HepG2 (cell line): ENCODE results near the gene TP53. TPM values are rescaled to one million over a fixed set of nuclear protein-coding genes. Genes with fewer than 3 reads are reported as not detected.
A peak's percentile ranks its signal among the peaks of the same experiment; 100 is the strongest.

ENCODE experiments used
- AKAP8 ChIP-seq: sonication (generic); formaldehyde crosslinking; IDR thresholded peaks from 2 replicates; pipeline ENCODE4 v1.5.1; 2020; ENCODE audit warnings: mild to moderate bottlenecking, missing genetic modification reagents
- DDIT3 ChIP-seq: sonication (generic); formaldehyde crosslinking; IDR thresholded peaks from 2 replicates; pipeline ENCODE4 v1.4.0; 2020; ENCODE audit warnings: mild to moderate bottlenecking, missing genetic modification reagents
- EED ChIP-seq: sonication (generic); formaldehyde crosslinking; IDR thresholded peaks from 2 replicates; pipeline ENCODE4 v1.5.0; 2020; ENCODE audit warnings: mild to moderate bottlenecking, missing genetic modification reagents
- ELF3 ChIP-seq: IDR thresholded peaks from 2 replicates; pipeline ENCODE4 v1.6.1; 2016; ENCODE audit warnings: missing genetic modification reagents, missing compliant biosample characterization
- GABPB1 ChIP-seq: IDR thresholded peaks from 2 replicates; pipeline ENCODE4 v1.6.1; 2016; ENCODE audit warnings: mild to moderate bottlenecking, missing genetic modification reagents, moderate library complexity, missing compliant biosample characterization
- GATAD1 ChIP-seq: IDR thresholded peaks from 2 replicates; pipeline ENCODE4 v1.6.1; 2016; ENCODE audit warnings: missing genetic modification reagents, missing compliant biosample characterization
- HCFC1 ChIP-seq: fragments of 150-350 bp; IDR thresholded peaks from 2 replicates; pipeline ENCODE4 v1.6.1; 2014; ENCODE audit warnings: low read depth, low read length
- HMG20B ChIP-seq: conservative IDR thresholded peaks from 2 replicates; pipeline ENCODE4 v1.6.1; 2016; ENCODE audit warnings: missing genetic modification reagents, missing compliant biosample characterization
- HMGXB4 ChIP-seq, 2 experiments: sonication (generic) in 1 of 2; formaldehyde crosslinking in 1 of 2; IDR thresholded peaks; 2 replicates each; pipeline versions ENCODE4 v1.4.0 to v1.6.1; 2018 to 2020; ENCODE audit warnings: missing genetic modification reagents in 2 of 2, borderline replicate concordance in 1 of 2, low read depth in 1 of 2, mild to moderate bottlenecking in 1 of 2, missing biosample characterization in 1 of 2
- HOXA5 ChIP-seq: sonication (generic); formaldehyde crosslinking; IDR thresholded peaks from 2 replicates; pipeline ENCODE4 v1.4.0; 2020; ENCODE audit warnings: missing genetic modification reagents
- MEF2D ChIP-seq: sonication (generic); formaldehyde crosslinking; IDR thresholded peaks from 2 replicates; pipeline ENCODE4 v1.5.1; 2020; ENCODE audit warnings: mild to moderate bottlenecking, missing genetic modification reagents
- MLLT10 ChIP-seq: sonication (generic); formaldehyde crosslinking; IDR thresholded peaks from 2 replicates; pipeline ENCODE4 v1.4.0; 2020; ENCODE audit warnings: missing genetic modification reagents
- NR2C2 ChIP-seq: sonication (generic); formaldehyde crosslinking; IDR thresholded peaks from 2 replicates; pipeline ENCODE4 v1.4.0; 2020; ENCODE audit warnings: missing genetic modification reagents, mild to moderate bottlenecking, moderate library complexity, borderline replicate concordance
- PTBP1 ChIP-seq: fragments of 200-400 bp; formaldehyde crosslinking; IDR thresholded peaks from 2 replicates; pipeline ENCODE4 v1.6.1; 2018; ENCODE audit warnings: low read length, low read depth; ENCODE audit not compliant: poor library complexity, severe bottlenecking
- SAP130 ChIP-seq: IDR thresholded peaks from 2 replicates; pipeline ENCODE4 v1.6.1; 2016; ENCODE audit warnings: low read depth
- STAG1 ChIP-seq: sonication (generic); formaldehyde crosslinking; IDR thresholded peaks from 2 replicates; pipeline ENCODE4 v1.4.0; 2020; ENCODE audit warnings: missing genetic modification reagents
- SUZ12 ChIP-seq: fragments of 150-350 bp; IDR thresholded peaks from 2 replicates; pipeline ENCODE4 v1.6.1; 2014; ENCODE audit warnings: low read depth, low read length
- TRIM24 ChIP-seq: sonication (generic); formaldehyde crosslinking; IDR thresholded peaks from 2 replicates; pipeline ENCODE4 v1.8.0; 2022; ENCODE audit warnings: mild to moderate bottlenecking, missing genetic modification reagents
- ZBTB26 ChIP-seq: IDR thresholded peaks from 2 replicates; pipeline ENCODE4 v1.6.1; 2016; ENCODE audit warnings: missing compliant biosample characterization, missing genetic modification reagents, borderline replicate concordance
- ZFP91 ChIP-seq: sonication (generic); formaldehyde crosslinking; IDR thresholded peaks from 2 replicates; pipeline ENCODE4 v1.9.0; 2022; ENCODE audit warnings: missing genetic modification reagents, mild to moderate bottlenecking, borderline replicate concordance
- ZNF275 ChIP-seq: sonication (generic); formaldehyde crosslinking; IDR thresholded peaks from 2 replicates; pipeline ENCODE4 v1.8.0; 2022; ENCODE audit warnings: missing genetic modification reagents, mild to moderate bottlenecking, inconsistent platforms, borderline replicate concordance
- ZNF501 ChIP-seq: sonication (generic); formaldehyde crosslinking; IDR thresholded peaks from 2 replicates; pipeline ENCODE4 v1.5.1; 2020; ENCODE audit warnings: mild to moderate bottlenecking, moderate library complexity, missing genetic modification reagents
- ZNF792 ChIP-seq: IDR thresholded peaks from 2 replicates; pipeline ENCODE4 v1.6.1; 2016
- ZNF83 ChIP-seq: sonication (generic); formaldehyde crosslinking; IDR thresholded peaks from 2 replicates; pipeline ENCODE4 v1.4.0; 2020; ENCODE audit warnings: missing genetic modification reagents, mild to moderate bottlenecking, borderline replicate concordance
- polyA plus RNA-seq, 8 experiments: library from polyadenylated mRNA; depleted of rRNA in 3 of 8; stranded (reverse) in 7 of 8; unstranded in 1 of 8; fragments of >200 nt; fragmentation: Illumina TruSeq in 4 of 8; extraction: Trizol in 4 of 8; gene quantifications; 2 replicates each; pipeline versions ENCODE4 v1.2.1 to v1.2.3, GENCODE V29; 2011 to 2016; ENCODE audit warnings: low read depth in 4 of 8, missing spikeins in 1 of 8, mixed read lengths in 1 of 8; ENCODE audit not compliant: insufficient read depth in 1 of 8
- total RNA-seq, 5 experiments: library from RNA; depleted of rRNA; stranded (reverse); fragments of >200 nt; fragmentation: Illumina TruSeq; extraction: Trizol; gene quantifications; 2 replicates each; pipeline ENCODE4 v1.2.3, GENCODE V29; 2016; ENCODE audit warnings: low read depth in 1 of 5

The TP53 gene
- total and polyA plus RNA-seq, 2 of the 13 experiments (the other 11 are each of a cell fraction or from before 2014, with no cell fraction given) = 17.1 to 29.9 TPM

- TF ChIP-seq NR2C2 (CRISPR knock-in tag) = no peak
- peak; percentile 28; the same call in 1 of the 2 replicates for TF ChIP-seq ELF3 (CRISPR knock-in tag)
- no peak for TF ChIP-seq SUZ12
- TF ChIP-seq ZNF275 (CRISPR knock-in tag) = no peak
- TF ChIP-seq HOXA5 = no peak
- peak; percentile 57 for TF ChIP-seq PTBP1
- 0 out of 2 replicates have a peak, but pooled peaks have one; percentile 60 for TF ChIP-seq AKAP8 (CRISPR knock-in tag)
- no peak for TF ChIP-seq DDIT3 (CRISPR knock-in tag)
- TF ChIP-seq HCFC1 = no peak
- TF ChIP-seq ZNF792 (CRISPR knock-in tag) = 0 out of 2 replicates have a peak, but pooled peaks have one; percentile 23
- no peak for TF ChIP-seq MLLT10
- no peak for TF ChIP-seq ZBTB26
- no peak for TF ChIP-seq TRIM24 (CRISPR knock-in tag)
- peak; percentile 71 for TF ChIP-seq STAG1 (CRISPR knock-in tag)
- no peak for TF ChIP-seq ZNF83 (CRISPR knock-in tag)
- TF ChIP-seq MEF2D (CRISPR knock-in tag) = 0 out of 2 replicates have a peak, but pooled peaks have one; percentile 24
- TF ChIP-seq GATAD1 = peak; percentile 71; the same call in 1 of the 2 replicates
- peak; percentile 52 to 90; a peak in 3 of 4 replicates for TF ChIP-seq HMGXB4 (CRISPR knock-in tag; IDR thresholded peaks at IDR 0.05; ENCODE audit: borderline replicate concordance in 1 of 2, low read depth in 1 of 2)
- peak; percentile 73; the same call in 1 of the 2 replicates for TF ChIP-seq ZFP91 (CRISPR knock-in tag)
- TF ChIP-seq GABPB1 (CRISPR knock-in tag) = peak; percentile 68; the same call in 1 of the 2 replicates
- peak; percentile 63 for TF ChIP-seq SAP130 (CRISPR knock-in tag)
- no peak for TF ChIP-seq HMG20B (CRISPR knock-in tag)
- peak; percentile 68; the same call in 1 of the 2 replicates for TF ChIP-seq ZNF501 (CRISPR knock-in tag)
- TF ChIP-seq EED = no peak
Observed at GRCh38 chr17:7716901-7717755, 29.8 kb upstream of the TP53 start, which contains the start of gene DNAH2 (continued).
